MM.1S (cell line): ENCODE results near the gene TPST1.
A peak's percentile ranks its signal among the peaks of the same experiment; 100 is the strongest.

Experiments used
- DNase-seq: peaks from one replicate; pipeline ENCODE4 v3.0.0-alpha.2; 2015
- H2AFZ ChIP-seq: fragments of 300-600 bp; sonication (generic); 2 replicates; pipeline ENCODE4 v1.6.0; 2016; ENCODE audit warnings: antibody characterized with exemption, low read length
- H3F3A ChIP-seq: fragments of 300-600 bp; sonication (generic); 2 replicates; pipeline ENCODE4 v1.6.1; 2016; ENCODE audit warnings: mild to moderate bottlenecking, antibody characterized with exemption, low read length, moderate library complexity, mixed read lengths; ENCODE audit not compliant: insufficient read depth
- H3K27ac ChIP-seq: fragments of 300-600 bp; sonication (generic); 2 replicates; pipeline ENCODE4 v1.5.1; 2016; ENCODE audit warnings: mild to moderate bottlenecking, low read length
- H3K27me3 ChIP-seq: fragments of 300-600 bp; sonication (generic); replicated peaks from 2 replicates; pipeline ENCODE4 v1.6.0; 2016; ENCODE audit warnings: low read length; ENCODE audit not compliant: insufficient read depth
- H3K36me3 ChIP-seq: fragments of 300-600 bp; sonication (generic); replicated peaks from 2 replicates; pipeline ENCODE4 v1.6.1; 2016; ENCODE audit warnings: mild to moderate bottlenecking, low read length, mixed read lengths; ENCODE audit not compliant: insufficient read depth
- H3K4me1 ChIP-seq: fragments of 300-600 bp; sonication (generic); 2 replicates; pipeline ENCODE4 v1.6.1; 2016; ENCODE audit warnings: low read length, mixed read lengths
- H3K4me2 ChIP-seq: fragments of 300-600 bp; sonication (generic); 2 replicates; pipeline ENCODE4 v1.6.0; 2016; ENCODE audit warnings: low read depth, low read length
- H3K4me3 ChIP-seq: fragments of 300-600 bp; sonication (generic); 2 replicates; pipeline ENCODE4 v1.5.1; 2016; ENCODE audit warnings: low read length, mixed read lengths
- H3K79me2 ChIP-seq: fragments of 300-600 bp; sonication (generic); 2 replicates; pipeline ENCODE4 v1.6.1; 2016; ENCODE audit warnings: mixed run types, low read length, mixed read lengths
- H3K9ac ChIP-seq: fragments of 300-600 bp; sonication (generic); 2 replicates; pipeline ENCODE4 v1.6.1; 2016; ENCODE audit warnings: low read length, mixed read lengths
- H3K9me2 ChIP-seq: fragments of 300-600 bp; sonication (generic); replicated peaks from 2 replicates; pipeline ENCODE4 v1.6.1; 2016; ENCODE audit warnings: mild to moderate bottlenecking, low read length, mixed read lengths; ENCODE audit not compliant: insufficient read depth
- H3K9me3 ChIP-seq: fragments of 300-600 bp; sonication (generic); replicated peaks from 2 replicates; pipeline ENCODE4 v1.6.1; 2016; ENCODE audit warnings: mild to moderate bottlenecking, low read length, mixed read lengths; ENCODE audit not compliant: insufficient read depth
- H4K20me1 ChIP-seq: fragments of 300-600 bp; sonication (generic); 2 replicates; pipeline ENCODE4 v1.6.1; 2016; ENCODE audit warnings: mild to moderate bottlenecking, low read length, moderate library complexity, mixed read lengths; ENCODE audit not compliant: insufficient read depth
- CTCF ChIP-seq: fragments of 300-600 bp; sonication (generic); IDR thresholded peaks from 2 replicates; pipeline ENCODE4 v1.5.1; 2016; ENCODE audit warnings: antibody characterized with exemption, low read length, mixed read lengths
- EZH2 ChIP-seq: fragments of 300-600 bp; sonication (generic); optimal IDR thresholded peaks from 2 replicates; pipeline ENCODE3; 2017; ENCODE audit warnings: low read depth, mild to moderate bottlenecking, antibody characterized with exemption, low read length, mixed read lengths
- EZH2phosphoT487 ChIP-seq: fragments of 300-600 bp; sonication (generic); IDR thresholded peaks from 2 replicates; pipeline ENCODE4 v1.6.1; 2018; ENCODE audit warnings: antibody characterized with exemption, low read length

The TPST1 gene

GRCh38 chr7:66301737-66302136 is 96.6 kb downstream of the TPST1 start:
- Histone ChIP-seq H3K27ac (no peak overlapping the region), H3K4me1 (no peaks in the 10 kb centered on the region), H3F3A (no peaks in the 10 kb centered on the region), H2AFZ (no peak overlapping the region), H3K4me2 (no peak overlapping the region), H4K20me1 (no peaks in the 10 kb centered on the region), H3K79me2 (no peaks in the 10 kb centered on the region), H3K4me3 (no peak overlapping the region), H3K36me3 (no peaks in the 10 kb centered on the region), H3K27me3 (no peaks in the 10 kb centered on the region), H3K9ac (no peak overlapping the region), H3K9me2 (no peaks in the 10 kb centered on the region), H3K9me3 (no peaks in the 10 kb centered on the region)
- TF ChIP-seq EZH2phosphoT487 (no peak), CTCF (no peak), EZH2 (no peak)
- no peak for DNase-seq

- no peaks in the 10 kb centered on the region for H3K9me3 ChIP-seq
- DNase-seq, result peak; percentile 27
- H3K9ac ChIP-seq, result no peak overlapping the region
- no peak overlapping the region for H3K4me2 ChIP-seq
- no peak overlapping the region for H3K4me3 ChIP-seq
- no peaks in the 10 kb centered on the region for H4K20me1 ChIP-seq
- H2AFZ ChIP-seq, result no peak overlapping the region
- H3K4me1 ChIP-seq, result no peaks in the 10 kb centered on the region
- peak overlapping the region; percentile 23; the same call in 1 of the 2 replicates for H3K27ac ChIP-seq
- no peak for TF ChIP-seq EZH2phosphoT487
- TF ChIP-seq EZH2, result no peak
- TF ChIP-seq CTCF, result no peak
- no peaks in the 10 kb centered on the region for H3F3A ChIP-seq
- no peaks in the 10 kb centered on the region for H3K27me3 ChIP-seq
- H3K79me2 ChIP-seq, result no peaks in the 10 kb centered on the region
- no peaks in the 10 kb centered on the region for H3K9me2 ChIP-seq
- no peaks in the 10 kb centered on the region for H3K36me3 ChIP-seq
Measured at GRCh38 chr7:66303454-66304155, 98.5 kb downstream of the TPST1 start.

GRCh38 chr7:66304536-66304935 is 99.4 kb downstream of the TPST1 start:
- Histone ChIP-seq H4K20me1 (no peaks in the 10 kb centered on the region), H3K79me2 (no peaks in the 10 kb centered on the region), H2AFZ (no peak overlapping the region), H3K4me3 (no peak overlapping the region), H3F3A (no peaks in the 10 kb centered on the region), H3K36me3 (no peaks in the 10 kb centered on the region), H3K9me2 (no peaks in the 10 kb centered on the region), H3K9me3 (no peaks in the 10 kb centered on the region), H3K9ac (no peak overlapping the region), H3K27me3 (no peaks in the 10 kb centered on the region), H3K4me1 (no peaks in the 10 kb centered on the region), H3K27ac (no peak overlapping the region), H3K4me2 (no peak overlapping the region)
- DNase-seq, result no peak
- TF ChIP-seq EZH2phosphoT487 (no peak), EZH2 (no peak), CTCF (no peak)
